CD4-positive, alpha-beta T cell (primary cell): ENCODE measurements around the gene FRMD8. TPM values are rescaled to one million over a fixed set of nuclear protein-coding genes. Genes with fewer than 3 reads are reported as not detected.

Experiments
- ATAC-seq: fragments of 200-7000 bp; cut with Tn5 transposase; one replicate; pipeline ENCODE4 v1.10.0; 2022; ENCODE audit warnings: mild to moderate bottlenecking; ENCODE audit not compliant: poor library complexity
- CTCF ChIA-PET: fragments of 350-600 bp; sonication (Branson Sonifier 250); formaldehyde crosslinking; loops from one replicate; lab custom pipeline; 2021; ENCODE audit warnings: antibody characterized with exemption, inconsistent platforms; lab: Charles Lee
- POLR2A ChIA-PET: fragments of 350-600 bp; sonication (Branson Sonifier 250); formaldehyde crosslinking; loops from one replicate; lab custom pipeline; 2021; ENCODE audit warnings: antibody characterized with exemption, inconsistent platforms; lab: Charles Lee
- DNase-seq, 14 experiments: peaks; one replicate each; pipeline ENCODE4 v3.0.0-alpha.2; 2013 to 2020; ENCODE audit warnings: mixed read lengths in 2 of 14
- H3K27ac ChIP-seq, 2 donors: one replicate each; pipeline versions ENCODE4 v1.5.1 to v1.7.0; 2013; ENCODE audit warnings: low read length in 2 of 2, low read depth in 1 of 2, mild to moderate bottlenecking in 1 of 2
- H3K27me3 ChIP-seq, 2 experiments: 1 replicate in 1 of 2; 2 replicates in 1 of 2; pipeline versions ENCODE4 v1.6.1 to v1.7.0; 2013; ENCODE audit warnings: low read length in 2 of 2, control low read depth in 1 of 2, mild to moderate bottlenecking in 1 of 2, moderate library complexity in 1 of 2; ENCODE audit not compliant: insufficient read depth in 2 of 2, control insufficient read depth in 1 of 2
- H3K36me3 ChIP-seq: one replicate; pipeline ENCODE4 v1.6.1; 2013; ENCODE audit warnings: low read length, control low read depth; ENCODE audit not compliant: insufficient read depth
- H3K4me1 ChIP-seq: one replicate; pipeline ENCODE4 v1.6.1; 2013; ENCODE audit warnings: low read length, control low read depth; ENCODE audit not compliant: insufficient read depth
- H3K4me3 ChIP-seq: one replicate; pipeline ENCODE4 v1.5.1; 2013; ENCODE audit warnings: mild to moderate bottlenecking, low read length, moderate library complexity
- H3K9me3 ChIP-seq, 2 experiments: 1 replicate in 1 of 2; 2 replicates in 1 of 2; pipeline versions ENCODE4 v1.6.1 to v1.7.0; 2013; ENCODE audit warnings: low read length in 2 of 2, mild to moderate bottlenecking in 2 of 2, control low read depth in 1 of 2, moderate library complexity in 1 of 2; ENCODE audit not compliant: control insufficient read depth in 1 of 2, insufficient read depth in 1 of 2
- H3K27ac Mint-ChIP-seq: one replicate; pipeline ENCODE4 v1.8.0; 2020; ENCODE audit warnings: mixed read lengths
- H3K27me3 Mint-ChIP-seq: one replicate; pipeline ENCODE4 v1.8.0; 2021; ENCODE audit warnings: mixed read lengths
- H3K36me3 Mint-ChIP-seq: one replicate; pipeline ENCODE4 v1.8.0; 2021; ENCODE audit warnings: low read depth, mixed read lengths
- H3K4me1 Mint-ChIP-seq: one replicate; pipeline ENCODE4 v1.8.0; 2021; ENCODE audit warnings: low read depth, mixed read lengths
- H3K4me3 Mint-ChIP-seq: one replicate; pipeline ENCODE4 v1.8.0; 2020; ENCODE audit warnings: mild to moderate bottlenecking, mixed read lengths
- H3K9me3 Mint-ChIP-seq: one replicate; pipeline ENCODE4 v1.8.0; 2020; ENCODE audit warnings: mixed read lengths
- CTCF ChIP-seq: fragments of 200-600 bp; IDR thresholded peaks from one replicate; pipeline ENCODE4 v1.8.0; 2022; ENCODE audit warnings: antibody characterized with exemption, mild to moderate bottlenecking
- intact Hi-C, 2 experiments: fragments of 100-400 bp; cut with DNase I in 1 of 2; cut with micrococcal nuclease in 1 of 2; formaldehyde crosslinking; loops; one replicate each; pipeline versions ENCODE4 v1.15.1 to v1.9.0; 2023 to 2025; cut with DNase I, micrococcal nuclease
- total RNA-seq, 174 experiments: library from RNA in 2 of 174; stranded (reverse) in 2 of 174; gene quantifications; one replicate each; pipeline ENCODE4 v1.2.3 and lab custom pipeline; 2021 to 2026

The FRMD8 gene
- total RNA-seq, 2 experiments from 2014 or later: 19.4 to 25.3 TPM

GRCh38 chr11:65381716-65382032 is 4.8 kb upstream of the FRMD8 start:
- H3K9me3 Mint-ChIP-seq: no peaks in the 10 kb centered on the region
- ATAC-seq: no peak
- Histone ChIP-seq H3K4me3 (peak overlapping the region; percentile 76), H3K36me3 (peaks cover 16% of the 10 kb centered on the region), H3K4me1 (peaks cover 68% of the 10 kb centered on the region), H3K27me3 (no peaks in the 10 kb centered on the region), H3K27ac (peak overlapping the region; percentile 94 to 95), H3K9me3 (no peaks in the 10 kb centered on the region)
- intact Hi-C loops: loop anchor here (1.0 to 2.0 kb wide), 5 partner anchors 35 to 129 kb away; no protein-coding TSS in a partner anchor
- no peak for TF ChIP-seq CTCF
- H3K36me3 Mint-ChIP-seq: peaks cover 22% of the 10 kb centered on the region
- H3K27ac Mint-ChIP-seq: peak overlapping the region; percentile 98
- peaks cover 53% of the 10 kb centered on the region for H3K4me1 Mint-ChIP-seq
- CTCF ChIA-PET: interaction anchor here (0.6 to 2.3 kb wide), 30 partner anchors 9 to 207 kb away, joined by 3 to 32 read pairs (median 4); partner anchors contain the start of genes MALAT1, NEAT1, SCYL1 and TIGD3
- DNase-seq: peak in 2 of 14 experiments; percentile 36 to 72
- no peaks in the 10 kb centered on the region for H3K27me3 Mint-ChIP-seq
- peak overlapping the region; percentile 86 for H3K4me3 Mint-ChIP-seq
- POLR2A ChIA-PET: interaction anchor here (0.5 to 14.4 kb wide), 10 partner anchors 12 to 281 kb away, joined by 3 to 350 read pairs (median 7); partner anchors contain the start of genes DPF2, MALAT1, NEAT1 and PCNX3

GRCh38 chr11:65382033-65382803 is 4.2 kb upstream of the FRMD8 start, which contains the start of gene SLC25A45:
Gene SLC25A45 (minus strand): TSS chr11:65382646. CDS start chr11:65381951, 695 bp downstream.
- H3K36me3 Mint-ChIP-seq: peaks cover 22% of the 10 kb centered on the region
- peak within 1 kb of the TSS; percentile 76 for H3K4me3 ChIP-seq
- H3K4me1 ChIP-seq: peaks cover 74% of the 10 kb centered on the region
- DNase-seq (peak; percentile 84 to 96 (median 92)), ATAC-seq (peak; percentile 83)
- peak within 1 kb of the TSS; percentile 98 for H3K27ac Mint-ChIP-seq
- H3K4me1 Mint-ChIP-seq: peaks cover 57% of the 10 kb centered on the region
- H3K27me3 Mint-ChIP-seq: no peaks in the 10 kb centered on the region
- H3K9me3 Mint-ChIP-seq: no peaks in the 10 kb centered on the region
- ChIA-PET CTCF (interaction anchor here (0.6 to 2.3 kb wide), 30 partner anchors 9 to 206 kb away, joined by 3 to 32 read pairs (median 4); partner anchors contain the start of genes MALAT1, NEAT1, SCYL1 and TIGD3), POLR2A (interaction anchor here (0.5 to 14.4 kb wide), 11 partner anchors 12 to 281 kb away, joined by 3 to 350 read pairs (median 4); partner anchors contain the start of genes MALAT1, NEAT1, PCNX3 and RELA)
- no peaks in the 10 kb centered on the region for H3K27me3 ChIP-seq
- H3K36me3 ChIP-seq: peaks cover 16% of the 10 kb centered on the region
- H3K27ac ChIP-seq: peak within 1 kb of the TSS; percentile 94 to 95
- H3K9me3 ChIP-seq: no peaks in the 10 kb centered on the region
- peak within 1 kb of the TSS; percentile 86 for H3K4me3 Mint-ChIP-seq
- peak; percentile 81 for TF ChIP-seq CTCF
- intact Hi-C loops: loop anchor here (1.0 to 2.0 kb wide), 5 partner anchors 34 to 128 kb away; no protein-coding TSS in a partner anchor

GRCh38 chr11:65382804-65383368 is 3.6 kb upstream of the FRMD8 start:
- no peak for TF ChIP-seq CTCF
- no peak for ATAC-seq
- H3K4me1 Mint-ChIP-seq: peaks cover 61% of the 10 kb centered on the region
- Histone ChIP-seq H3K27me3 (no peaks in the 10 kb centered on the region), H3K9me3 (no peaks in the 10 kb centered on the region), H3K36me3 (peaks cover 16% of the 10 kb centered on the region), H3K4me3 (peak overlapping the region; percentile 76), H3K27ac (peak overlapping the region; percentile 94 to 95), H3K4me1 (peaks cover 80% of the 10 kb centered on the region)
- no peak for DNase-seq
- POLR2A ChIA-PET: interaction anchor here (0.6 to 14.4 kb wide), 7 partner anchors 11 to 232 kb away, joined by 3 to 350 read pairs (median 7); partner anchors contain the start of genes MALAT1, NEAT1 and PCNX3
- peak overlapping the region; percentile 98 for H3K27ac Mint-ChIP-seq
- H3K36me3 Mint-ChIP-seq: peaks cover 16% of the 10 kb centered on the region
- intact Hi-C loops: loop anchor here (1.0 to 2.0 kb wide), 5 partner anchors 33 to 127 kb away; no protein-coding TSS in a partner anchor
- CTCF ChIA-PET: interaction anchor here (1.0 to 2.3 kb wide), 14 partner anchors 18 to 128 kb away, joined by 3 to 32 read pairs (median 5); partner anchors contain the start of genes MALAT1 and TIGD3
- no peaks in the 10 kb centered on the region for H3K9me3 Mint-ChIP-seq
- peak overlapping the region; percentile 86 for H3K4me3 Mint-ChIP-seq
- no peaks in the 10 kb centered on the region for H3K27me3 Mint-ChIP-seq
